Breast epithelium (tissue), 4 donors: ENCODE results near the gene APOL4. TPM values are rescaled to one million over a fixed set of nuclear protein-coding genes. Genes with fewer than 3 reads are reported as not detected.
A peak's percentile ranks its signal among the peaks of the same experiment; 100 is the strongest.

Experiments
- DNase-seq, 2 donors: peaks; one replicate each; pipeline ENCODE4 v3.0.0-alpha.2; 2019; ENCODE audit warnings: low spot score in 2 of 2
- H3K27ac ChIP-seq, 2 donors: fragments of 200-600 bp; sonication (generic) in 1 of 2; one replicate each; pipeline ENCODE4 v1.5.1; 2016 to 2019; ENCODE audit warnings: mild to moderate bottlenecking in 1 of 2
- H3K27me3 ChIP-seq, 2 donors: fragments of 200-600 bp; sonication (generic) in 1 of 2; one replicate each; pipeline versions ENCODE4 v1.5.1 to v1.6.0; 2017 to 2019; ENCODE audit warnings: control low read depth in 1 of 2, mild to moderate bottlenecking in 1 of 2
- H3K36me3 ChIP-seq: fragments of 200-600 bp; one replicate; pipeline ENCODE4 v1.5.1; 2019
- H3K4me1 ChIP-seq, 2 donors: fragments of 200-600 bp; sonication (generic); one replicate each; pipeline ENCODE4 v1.5.1; 2016 to 2019; ENCODE audit warnings: control low read depth in 1 of 2
- H3K4me3 ChIP-seq, 3 donors: fragments of 200-600 bp; sonication (generic); 1 replicate in 2 of 3; 2 replicates in 1 of 3; pipeline ENCODE4 v1.5.1; 2016 to 2019; ENCODE audit warnings: mild to moderate bottlenecking in 3 of 3, moderate library complexity in 2 of 3
- H3K9me3 ChIP-seq, 2 donors: fragments of 200-600 bp; sonication (generic) in 1 of 2; one replicate each; pipeline ENCODE4 v1.5.1; 2016 to 2019; ENCODE audit warnings: control low read depth in 1 of 2
- POLR2A ChIP-seq: fragments of 450-650 bp; IDR thresholded peaks from one replicate; pipeline ENCODE4 v1.6.1; 2016; ENCODE audit warnings: antibody characterized with exemption, mild to moderate bottlenecking, moderate library complexity
- POLR2AphosphoS5 ChIP-seq, 3 donors: sonication (generic); formaldehyde crosslinking; IDR thresholded peaks; one replicate each; pipeline ENCODE4 v1.6.1; 2017; ENCODE audit warnings: antibody characterized with exemption in 3 of 3
- intact Hi-C: fragments of 100-400 bp; cut with DNase I; formaldehyde crosslinking; loops from one replicate; pipeline ENCODE4 v1.15.1; 2023; ENCODE audit warnings: low total_unique reads
- total RNA-seq, 3 donors: library from RNA; depleted of rRNA; stranded (reverse); fragments of >200 nt; gene quantifications; one replicate each; pipeline ENCODE4 v1.1.0, GENCODE V29; 2016
- TF ChIP-seq, protein P1 (sequence below), 3 donors: fragments of 450-650 bp; IDR thresholded peaks; one replicate each; pipeline ENCODE4 v1.5.1; 2016 to 2017; ENCODE audit warnings: antibody characterized with exemption in 3 of 3, mild to moderate bottlenecking in 3 of 3, moderate library complexity in 3 of 3

Gene APOL4
- total RNA-seq, 3 donors from 2014 or later = 4.9 to 41.3 (median 15.0) TPM

GRCh38 chr22:36198536-36198935 lies 3.1 kb downstream of the APOL4 start:
- DNase-seq = no peak
- Histone ChIP-seq H3K4me3 (no peak overlapping the region), H3K36me3 (no peaks in the 10 kb centered on the region), H3K27me3 (no peaks in the 10 kb centered on the region), H3K4me1 (no peaks in the 10 kb centered on the region), H3K27ac (peak overlapping the region in 1 of 2 donors; percentile 80), H3K9me3 (no peaks in the 10 kb centered on the region)
- intact Hi-C loops = loop anchor here (5.0 kb wide), 1 partner anchor 84 kb away; no protein-coding TSS in a partner anchor
- TF ChIP-seq, protein P1, sequence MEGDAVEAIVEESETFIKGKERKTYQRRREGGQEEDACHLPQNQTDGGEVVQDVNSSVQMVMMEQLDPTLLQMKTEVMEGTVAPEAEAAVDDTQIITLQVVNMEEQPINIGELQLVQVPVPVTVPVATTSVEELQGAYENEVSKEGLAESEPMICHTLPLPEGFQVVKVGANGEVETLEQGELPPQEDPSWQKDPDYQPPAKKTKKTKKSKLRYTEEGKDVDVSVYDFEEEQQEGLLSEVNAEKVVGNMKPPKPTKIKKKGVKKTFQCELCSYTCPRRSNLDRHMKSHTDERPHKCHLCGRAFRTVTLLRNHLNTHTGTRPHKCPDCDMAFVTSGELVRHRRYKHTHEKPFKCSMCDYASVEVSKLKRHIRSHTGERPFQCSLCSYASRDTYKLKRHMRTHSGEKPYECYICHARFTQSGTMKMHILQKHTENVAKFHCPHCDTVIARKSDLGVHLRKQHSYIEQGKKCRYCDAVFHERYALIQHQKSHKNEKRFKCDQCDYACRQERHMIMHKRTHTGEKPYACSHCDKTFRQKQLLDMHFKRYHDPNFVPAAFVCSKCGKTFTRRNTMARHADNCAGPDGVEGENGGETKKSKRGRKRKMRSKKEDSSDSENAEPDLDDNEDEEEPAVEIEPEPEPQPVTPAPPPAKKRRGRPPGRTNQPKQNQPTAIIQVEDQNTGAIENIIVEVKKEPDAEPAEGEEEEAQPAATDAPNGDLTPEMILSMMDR (IDR thresholded peaks at IDR 0.05) = no peak
- TF ChIP-seq POLR2A (no peak), POLR2AphosphoS5 (IDR thresholded peaks at IDR 0.05) (no peak)

DNA sequence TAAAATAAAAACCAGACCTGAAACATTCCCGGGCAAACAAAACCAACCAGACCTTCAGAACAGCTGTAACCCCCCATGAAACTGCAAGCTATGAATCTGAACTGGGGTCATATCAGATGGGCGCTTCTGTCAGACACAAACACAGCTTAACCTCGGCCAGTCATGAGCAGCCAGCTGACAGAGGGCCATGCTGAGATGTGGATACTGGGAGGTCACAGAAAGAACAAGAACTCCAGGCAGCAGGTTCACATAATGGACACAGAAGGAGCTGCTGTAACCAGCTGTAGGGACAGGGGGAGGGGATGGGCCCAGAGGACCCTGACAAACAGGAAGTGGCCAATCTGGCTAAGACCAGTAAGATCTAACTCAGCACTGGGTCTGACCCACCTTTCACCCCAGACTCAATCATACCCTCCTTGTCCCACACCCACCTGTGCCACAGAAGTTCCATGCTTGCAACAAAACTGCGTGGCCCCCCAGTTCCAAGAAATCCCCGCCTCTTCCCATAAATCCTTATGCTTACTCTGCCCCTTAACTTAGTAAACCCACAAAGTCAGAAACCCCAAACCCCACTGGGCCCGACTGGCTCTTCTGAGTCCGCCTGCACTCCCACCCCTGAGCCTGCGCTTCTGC lies 4.0 kb downstream of the APOL4 start:
- no peak for TF ChIP-seq POLR2AphosphoS5 (IDR thresholded peaks at IDR 0.05)
- Histone ChIP-seq H3K4me3 (no peak overlapping the region), H3K36me3 (no peaks in the 10 kb centered on the region), H3K9me3 (no peaks in the 10 kb centered on the region), H3K27me3 (no peaks in the 10 kb centered on the region), H3K4me1 (no peaks in the 10 kb centered on the region), H3K27ac (peak overlapping the region; percentile 54 to 80)
- DNase-seq = peak in 1 of 2 donors; percentile 20
- intact Hi-C loops = loop anchor here (5.0 kb wide), 1 partner anchor 85 kb away; no protein-coding TSS in a partner anchor

GRCh38 chr22:36197065-36197440 lies 4.6 kb downstream of the APOL4 start:
- DNase-seq = no peak
- no peak overlapping the region for H3K4me3 ChIP-seq
- H3K9me3 ChIP-seq = no peaks in the 10 kb centered on the region
- intact Hi-C loops = loop anchor here (5.0 kb wide), 1 partner anchor 85 kb away; no protein-coding TSS in a partner anchor
- TF ChIP-seq, protein P1 (IDR thresholded peaks at IDR 0.05) = no peak
- no peak for TF ChIP-seq POLR2AphosphoS5 (IDR thresholded peaks at IDR 0.05)
- no peak for TF ChIP-seq POLR2A
- no peaks in the 10 kb centered on the region for H3K27me3 ChIP-seq
- no peaks in the 10 kb centered on the region for H3K4me1 ChIP-seq
- H3K36me3 ChIP-seq = no peaks in the 10 kb centered on the region
- H3K27ac ChIP-seq = peak overlapping the region in 1 of 2 donors; percentile 80

DNA sequence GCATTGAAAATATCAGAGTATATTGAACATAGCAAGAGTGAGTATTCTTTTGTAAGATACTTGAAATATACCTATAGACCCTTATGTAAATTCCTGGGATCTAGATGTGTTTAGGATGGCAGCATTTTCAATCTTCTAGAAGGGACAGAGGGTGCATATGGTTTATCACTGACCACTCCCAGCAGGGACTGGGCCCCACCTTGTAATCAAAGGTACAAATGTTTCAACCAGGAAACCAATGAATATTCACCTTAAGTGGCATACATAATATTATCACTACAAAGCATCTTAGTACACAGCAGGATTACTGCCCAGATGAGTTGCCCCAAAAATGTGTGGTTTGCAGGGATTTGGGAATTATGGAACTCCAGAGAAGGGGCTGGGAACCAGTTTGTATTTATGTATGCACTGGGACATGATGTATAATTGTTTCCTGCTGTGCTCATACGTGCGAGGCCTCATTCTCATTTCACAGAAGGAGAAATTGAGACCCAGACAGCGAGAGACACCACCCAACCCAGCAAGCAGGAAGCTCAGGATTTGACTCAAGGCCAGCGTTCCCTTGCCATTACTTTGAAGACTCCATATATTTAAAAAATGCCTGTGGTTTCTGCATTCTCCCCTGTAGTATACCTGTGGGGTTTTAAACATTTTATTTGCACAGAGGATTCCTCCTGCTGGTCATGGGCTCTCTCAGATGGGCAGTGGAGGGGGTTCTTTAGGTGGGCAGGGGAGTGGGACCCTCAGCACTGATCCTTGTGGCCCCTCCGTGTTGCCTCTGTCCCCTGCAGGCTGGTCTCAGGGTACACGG lies 5.2 kb downstream of the APOL4 start:
- Histone ChIP-seq H3K4me3 (no peak overlapping the region), H3K27me3 (no peaks in the 10 kb centered on the region), H3K4me1 (no peaks in the 10 kb centered on the region), H3K27ac (peak overlapping the region in 1 of 2 donors; percentile 80), H3K9me3 (no peaks in the 10 kb centered on the region), H3K36me3 (no peaks in the 10 kb centered on the region)
- TF ChIP-seq POLR2AphosphoS5 (IDR thresholded peaks at IDR 0.05) = no peak
- TF ChIP-seq, protein P1 (IDR thresholded peaks at IDR 0.05) = no peak
- TF ChIP-seq POLR2A = no peak
- intact Hi-C loops = loop anchor here (5.0 kb wide), 1 partner anchor 86 kb away; no protein-coding TSS in a partner anchor
- peak in 1 of 2 donors; percentile 6 for DNase-seq

GRCh38 chr22:36194971-36195370 lies 6.6 kb downstream of the APOL4 start:
- DNase-seq = peak in 1 of 2 donors; percentile 49
- intact Hi-C loops = loop anchor here (5.0 kb wide), 1 partner anchor 87 kb away; no protein-coding TSS in a partner anchor
- H3K9me3 ChIP-seq = no peaks in the 10 kb centered on the region
- no peaks in the 10 kb centered on the region for H3K36me3 ChIP-seq
- H3K27me3 ChIP-seq = no peaks in the 10 kb centered on the region
- no peak overlapping the region for H3K27ac ChIP-seq
- H3K4me3 ChIP-seq = no peak overlapping the region
- TF ChIP-seq, protein P1 (IDR thresholded peaks at IDR 0.05) = peak; percentile 51 to 56 (median 53)
- TF ChIP-seq POLR2A = no peak
- H3K4me1 ChIP-seq = no peaks in the 10 kb centered on the region
